Measurements from ENCODE around the gene PRDM11.

- TF ChIP-seq CTCF (IDR thresholded peaks at IDR 0.05; ENCODE audit: borderline replicate concordance, extremely low read depth, low read length, poor library complexity, severe bottlenecking) (no peak), EZH2 (IDR thresholded peaks at IDR 0.05; ENCODE audit: borderline replicate concordance, low read depth, low read length, severe bottlenecking) (no peak)
Observed at GRCh38 chr11:45181889-45182550, 35.6 kb downstream of the PRDM11 start.

All from DND-41 (cell line).